ENCODE results near the gene SAFB2.

SAFB2 gene

DNA sequence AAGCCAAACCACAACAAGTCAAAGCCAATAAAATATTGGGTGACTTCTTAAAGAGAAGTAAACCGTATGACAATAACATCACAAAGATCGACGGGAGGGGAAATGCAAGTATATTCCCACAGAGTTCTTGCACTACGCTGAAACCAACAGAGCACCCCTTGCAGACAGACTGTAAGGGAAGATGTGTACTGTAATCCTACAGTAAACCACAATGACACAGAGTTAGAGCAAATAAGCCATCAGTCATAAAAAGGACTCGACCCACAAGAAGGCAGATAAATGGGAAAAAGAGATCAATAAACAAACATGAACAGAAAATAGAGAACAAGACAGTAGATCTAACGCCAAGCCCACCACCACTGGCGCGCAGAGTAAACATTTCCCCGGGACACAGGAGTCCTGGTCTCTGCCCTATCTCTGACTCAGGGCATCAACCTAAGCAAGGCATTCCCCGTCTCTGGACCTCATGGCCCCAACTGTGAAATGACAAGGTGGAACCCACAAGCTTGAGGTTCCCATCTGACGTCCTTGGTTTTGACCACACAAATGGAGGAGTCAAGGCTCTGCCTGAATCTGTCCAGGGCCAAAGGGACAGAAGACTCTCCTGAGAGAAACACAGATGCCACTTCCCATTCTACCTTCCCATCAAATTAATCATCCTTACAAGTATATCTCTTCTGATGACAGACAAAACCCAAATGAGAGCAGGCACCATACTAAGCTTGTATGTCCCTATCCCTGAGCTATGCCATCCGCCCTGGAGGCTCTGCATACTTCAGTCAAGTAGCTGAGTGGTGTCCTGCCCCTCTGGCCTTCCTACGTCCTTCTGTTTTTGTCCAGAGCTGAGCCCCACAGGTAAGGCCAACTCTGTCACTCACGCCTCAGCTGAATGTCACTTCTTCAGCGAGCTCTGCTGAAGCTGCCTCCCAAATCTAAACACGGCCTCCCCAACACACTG, 15.0 kb downstream of the SAFB2 start:
- no peak for DNase-seq

DNA sequence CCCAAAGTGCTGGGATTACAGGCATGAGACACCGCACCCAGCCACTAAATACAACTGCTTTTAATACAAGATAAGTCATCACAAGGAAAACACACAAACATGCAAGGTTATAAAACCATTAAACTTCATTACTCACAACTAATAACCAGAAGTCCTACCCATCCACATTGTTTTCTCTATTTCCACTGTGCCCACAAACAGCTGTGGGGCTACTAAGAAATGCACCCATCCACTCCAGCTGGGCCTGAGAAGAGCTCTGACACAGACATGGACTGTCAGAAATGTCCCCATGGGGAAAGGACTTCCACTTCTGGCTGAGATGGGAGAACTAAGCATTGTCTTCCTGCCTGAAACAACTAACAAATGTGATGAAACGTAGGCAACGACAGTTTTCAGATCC, 17.2 kb downstream of the SAFB2 start:
- DNase-seq: no peak

DNA sequence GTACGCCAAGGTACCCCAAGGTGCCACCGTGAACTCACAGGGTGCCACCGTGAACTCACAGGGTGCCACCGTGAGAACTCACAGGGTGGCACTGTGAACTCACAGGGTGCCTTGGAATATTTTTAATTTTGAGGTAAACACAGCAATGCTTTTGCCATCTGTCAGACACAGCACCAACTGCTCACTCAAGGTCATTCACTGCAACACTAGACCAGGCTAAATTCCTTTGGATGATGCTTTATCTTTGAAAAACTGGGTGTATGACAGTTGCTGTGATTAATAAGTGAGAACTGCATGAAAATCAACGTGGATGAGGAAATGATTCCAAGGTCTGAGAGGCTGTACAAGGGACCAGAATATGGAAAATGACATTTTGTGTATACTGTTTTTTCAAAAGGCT, 18.9 kb downstream of the SAFB2 start:
- DNase-seq: no peak

DNA sequence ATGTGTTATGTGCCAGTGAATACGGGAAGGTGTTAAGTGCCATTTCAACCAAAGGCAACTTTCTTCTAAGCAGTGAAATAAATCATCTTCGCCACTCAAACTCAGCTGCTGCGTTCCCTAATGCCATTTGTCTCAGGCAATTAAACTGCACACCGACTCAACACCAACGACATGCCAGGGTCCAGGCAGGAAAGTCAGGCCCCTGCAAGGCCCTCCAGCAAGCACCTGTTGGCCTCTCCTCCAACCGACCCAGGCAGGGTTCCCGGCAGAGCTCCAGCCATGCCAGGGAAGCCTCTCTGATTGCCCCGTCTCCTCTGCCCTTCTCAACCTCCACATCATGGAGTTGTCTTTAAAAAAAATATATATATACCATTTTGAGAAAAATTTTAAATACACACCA, 21.8 kb downstream of the SAFB2 start:
- no peak for DNase-seq

DNA sequence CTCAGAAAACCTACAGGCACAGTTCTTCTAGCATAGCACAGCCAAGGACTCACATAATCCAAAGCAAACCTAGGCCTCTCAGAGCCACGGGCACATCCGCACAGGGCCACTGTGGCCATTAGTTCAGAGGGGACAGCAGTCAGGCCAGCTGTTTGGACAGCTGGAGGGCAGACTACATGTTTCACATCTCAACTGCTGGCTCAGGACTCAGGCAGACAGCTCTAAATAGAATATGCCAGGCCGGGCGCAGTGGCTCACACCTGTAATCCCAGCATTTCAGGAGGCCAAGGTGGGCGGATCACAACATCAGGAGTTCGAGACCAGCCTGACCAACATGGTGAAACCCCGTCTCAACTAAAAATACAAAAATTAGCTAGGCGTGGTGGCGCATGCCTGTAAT, 26.8 kb downstream of the SAFB2 start:
- DNase-seq: no peak

DNA sequence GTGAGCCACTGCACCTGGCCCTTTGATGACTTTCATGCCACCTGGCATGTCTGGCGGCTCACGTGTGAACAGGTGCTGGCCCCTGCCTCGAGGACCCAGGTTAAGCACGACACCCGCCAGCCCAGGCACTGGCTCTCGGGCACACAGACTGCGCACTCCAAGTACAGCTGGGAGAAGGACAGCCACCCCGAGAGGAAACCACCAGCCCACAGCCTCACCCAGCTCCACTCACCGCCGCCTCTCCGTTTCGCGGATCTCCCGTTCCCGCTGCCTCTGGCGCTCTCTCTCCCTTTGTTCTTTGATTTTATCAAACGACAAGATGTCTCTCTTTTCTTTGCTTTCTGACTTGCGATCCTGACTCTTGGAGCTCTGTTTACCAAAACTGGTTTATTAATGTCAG, 27.4 kb downstream of the SAFB2 start:
- no peak for DNase-seq

DNA sequence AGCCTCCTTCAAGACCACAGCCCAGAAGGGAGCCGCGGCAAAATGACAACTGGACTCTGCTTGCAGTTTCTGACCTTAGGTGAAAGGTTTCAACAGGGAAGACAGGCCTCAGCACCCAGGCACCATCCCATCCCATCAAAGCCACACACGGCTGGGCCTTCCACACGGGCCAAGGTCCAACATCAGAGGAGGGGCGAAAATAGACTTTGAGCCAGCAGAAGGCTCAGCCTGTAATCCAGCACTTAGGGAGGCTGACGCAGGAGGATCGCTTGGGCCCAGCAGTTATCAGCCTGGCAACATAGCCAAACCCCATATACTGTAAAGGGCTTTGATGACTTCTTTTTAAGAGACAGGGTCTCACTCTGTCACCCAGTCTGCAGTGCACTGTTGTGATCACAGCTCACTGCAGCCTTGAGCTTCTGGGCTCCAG, 28.0 kb downstream of the SAFB2 start:
- DNase-seq: no peak

DNA sequence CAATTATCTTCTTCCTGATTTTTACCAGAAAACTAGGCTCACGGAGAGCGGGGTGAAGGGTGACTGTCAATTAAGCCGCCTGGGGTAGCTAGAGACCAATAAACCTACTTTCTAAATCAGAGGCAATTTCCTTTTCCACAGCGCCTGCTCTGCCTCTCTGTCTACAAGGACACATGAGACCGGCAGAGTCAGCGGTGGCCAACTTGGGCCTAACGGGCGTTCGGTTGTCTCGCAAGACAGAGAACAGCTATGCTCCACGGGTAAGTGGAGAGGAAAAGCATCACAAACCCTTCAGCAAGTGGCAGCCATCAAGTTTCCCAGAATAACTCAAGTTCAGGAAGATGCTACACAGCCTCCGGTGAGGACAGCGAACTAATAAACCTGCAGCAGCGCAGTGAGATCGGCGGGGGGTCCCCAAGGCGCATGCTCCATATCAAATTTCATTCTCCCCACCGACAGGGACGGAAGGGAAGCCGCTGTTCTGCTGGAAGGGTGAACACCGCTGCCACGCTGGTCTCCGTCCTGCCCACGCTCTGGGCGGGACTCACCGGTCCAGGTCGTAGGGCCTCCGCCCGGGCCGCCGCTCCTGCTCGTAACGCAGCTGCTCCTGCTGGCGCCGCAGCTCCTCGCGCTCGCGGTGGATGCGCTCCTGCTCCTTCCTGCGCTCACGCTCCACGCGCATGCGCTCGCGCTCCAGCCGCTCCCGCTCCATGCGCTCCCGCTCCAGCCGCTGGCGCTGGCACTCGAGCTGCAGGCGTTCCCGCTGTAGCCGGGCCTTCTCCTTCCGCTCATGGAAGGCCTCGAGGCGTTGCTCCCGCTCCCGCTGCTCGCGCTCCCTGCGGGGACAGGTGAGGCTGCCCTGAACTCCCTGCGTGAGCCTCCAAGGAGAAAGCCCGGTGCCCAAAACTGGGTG, 29.0 kb downstream of the SAFB2 start:
- DNase-seq: no peak

DNA sequence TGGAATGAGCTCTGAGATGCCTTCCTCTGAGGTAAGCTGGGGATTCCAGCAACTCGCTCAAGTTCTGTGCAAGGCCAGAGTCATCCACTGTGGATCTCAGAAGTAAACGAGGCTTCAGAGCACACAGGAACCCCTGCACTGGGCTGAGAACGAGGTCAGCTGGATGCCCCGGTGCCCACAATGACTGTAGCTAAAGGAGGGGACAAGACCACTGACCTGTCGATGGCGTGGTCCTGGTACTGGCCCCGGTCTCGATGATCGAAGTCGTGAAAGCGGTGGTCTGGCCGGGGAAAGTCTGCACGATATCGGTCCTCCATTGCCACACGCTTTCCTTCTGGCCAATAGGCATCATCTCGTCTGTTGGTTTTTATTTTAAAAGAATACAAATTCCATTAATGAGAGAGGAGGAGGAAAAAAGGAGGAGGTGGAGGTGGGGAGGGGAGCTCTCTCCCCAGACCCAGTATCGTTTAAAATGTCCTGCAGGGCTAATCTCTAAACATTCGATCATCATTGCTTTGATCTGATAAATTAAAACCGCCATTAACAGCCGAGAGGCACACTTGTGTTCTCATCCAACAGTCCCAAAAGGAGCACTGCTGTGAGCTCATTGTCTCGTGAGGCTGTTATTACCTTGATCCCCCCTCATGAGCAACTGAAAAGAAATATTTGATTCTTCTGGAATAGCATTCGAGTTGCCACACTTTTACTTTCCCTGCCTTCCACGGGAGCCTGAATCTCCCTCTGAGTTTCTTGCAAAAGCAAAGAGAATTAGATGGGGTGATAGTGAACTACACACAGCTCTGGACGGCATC, 29.8 kb downstream of the SAFB2 start:
- no peak for DNase-seq

DNA sequence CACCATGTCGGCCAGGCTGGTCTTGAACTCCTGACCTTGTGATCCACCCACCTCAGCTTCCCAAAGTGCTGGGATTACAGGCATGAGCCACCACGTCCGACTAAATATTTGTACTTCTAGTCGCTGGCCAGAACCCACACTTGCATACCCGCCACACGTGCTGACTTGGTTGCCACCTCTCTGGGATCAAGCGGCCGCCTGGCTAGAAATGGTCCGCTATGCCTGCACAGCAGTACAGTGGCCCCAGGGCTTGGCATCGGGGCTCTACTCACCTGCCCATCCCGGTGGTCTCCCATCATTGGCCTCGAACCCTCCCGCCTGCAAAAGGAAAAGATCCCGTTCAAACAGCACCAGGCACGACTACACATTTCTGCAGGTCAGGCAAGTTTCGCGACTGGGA, 31.1 kb downstream of the SAFB2 start:
- DNase-seq: no peak

DNA sequence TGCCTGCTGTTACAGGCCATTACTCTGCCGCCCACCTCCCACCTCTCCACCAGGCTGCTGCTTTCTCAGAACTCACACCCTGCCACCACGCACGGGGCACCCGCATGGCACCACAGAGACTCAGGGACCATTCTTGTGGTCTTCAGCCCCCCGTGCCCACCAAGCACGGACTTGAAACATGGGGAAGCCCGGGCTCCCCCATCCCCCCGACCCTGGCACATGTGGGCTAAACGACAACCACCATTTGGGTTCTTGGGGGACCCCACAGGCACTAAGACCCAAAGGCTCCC, 31.8 kb downstream of the SAFB2 start:
- no peak for DNase-seq

DNA sequence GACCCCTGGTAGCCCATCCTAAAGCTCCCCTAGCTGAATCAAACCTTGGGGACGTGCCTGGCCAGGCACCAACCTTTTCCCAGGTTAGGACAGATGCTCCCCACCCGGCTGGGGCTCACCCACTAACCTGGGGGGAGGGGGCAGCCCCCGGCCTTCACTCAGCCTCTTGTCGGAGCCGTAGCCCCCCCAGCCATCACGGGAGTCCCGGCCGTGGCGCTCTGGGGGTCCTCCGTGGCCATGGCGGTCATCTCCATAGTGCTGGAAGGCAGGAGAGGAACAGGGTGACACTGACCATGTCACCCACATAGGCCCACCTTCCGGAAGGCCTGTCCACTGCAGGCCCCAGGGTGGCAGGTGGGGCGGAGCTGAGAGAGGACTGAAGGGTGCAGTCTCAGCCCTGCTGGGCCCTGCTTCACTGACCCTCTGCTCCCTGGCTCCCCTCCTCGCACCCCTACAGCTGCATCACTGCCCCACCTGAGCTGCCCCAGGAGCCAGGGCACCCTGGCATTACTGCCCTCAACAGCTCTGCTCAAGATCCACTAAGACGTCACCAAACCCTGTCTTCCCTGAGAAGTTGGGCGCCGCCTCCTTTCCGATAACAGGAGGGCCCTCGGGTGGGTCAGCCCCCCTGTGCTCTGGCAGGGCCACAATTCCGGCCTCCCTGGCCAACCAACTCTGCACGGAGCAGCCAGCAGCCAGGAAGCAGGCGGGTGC, 32.3 kb downstream of the SAFB2 start:
- no peak for DNase-seq

DNA sequence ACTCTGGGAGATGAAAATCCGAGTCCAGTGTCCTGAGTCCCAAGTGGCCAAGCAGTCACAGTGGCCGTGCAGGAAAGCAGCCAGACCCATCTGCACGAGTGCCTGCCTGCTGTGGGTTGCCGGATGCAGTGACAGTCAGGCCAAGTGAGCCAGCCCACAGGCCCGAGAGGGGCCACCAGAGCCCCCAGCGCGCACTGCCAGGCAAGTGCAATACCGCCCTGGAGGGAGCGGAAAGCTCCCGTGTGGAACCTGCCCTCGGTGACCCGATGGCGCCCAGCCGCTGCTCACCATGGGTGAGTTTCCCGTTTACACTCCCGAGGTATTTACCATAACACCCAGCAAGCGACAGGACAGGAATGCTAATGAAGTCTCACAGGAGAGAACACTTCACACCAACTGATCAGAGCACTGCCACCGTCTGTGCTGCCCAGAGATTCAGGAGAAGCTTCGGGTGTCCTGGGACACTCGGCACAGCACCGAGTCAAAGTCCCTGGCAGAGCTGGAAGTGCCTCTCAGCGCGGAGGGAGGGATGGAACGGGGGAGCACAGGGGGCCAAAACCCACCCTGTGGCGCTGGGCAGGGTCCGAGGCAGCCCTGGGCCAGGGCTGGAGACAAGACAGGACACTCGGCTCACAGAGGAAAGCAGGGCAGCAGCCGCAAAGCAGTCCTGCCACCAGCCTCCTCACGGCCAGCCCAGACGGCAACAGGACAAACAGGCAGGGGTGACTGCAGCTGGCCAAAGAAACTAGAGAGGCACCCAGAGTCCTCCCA, 33.5 kb downstream of the SAFB2 start:
- DNase-seq: peak in 1 of 14 donors; percentile 28

DNA sequence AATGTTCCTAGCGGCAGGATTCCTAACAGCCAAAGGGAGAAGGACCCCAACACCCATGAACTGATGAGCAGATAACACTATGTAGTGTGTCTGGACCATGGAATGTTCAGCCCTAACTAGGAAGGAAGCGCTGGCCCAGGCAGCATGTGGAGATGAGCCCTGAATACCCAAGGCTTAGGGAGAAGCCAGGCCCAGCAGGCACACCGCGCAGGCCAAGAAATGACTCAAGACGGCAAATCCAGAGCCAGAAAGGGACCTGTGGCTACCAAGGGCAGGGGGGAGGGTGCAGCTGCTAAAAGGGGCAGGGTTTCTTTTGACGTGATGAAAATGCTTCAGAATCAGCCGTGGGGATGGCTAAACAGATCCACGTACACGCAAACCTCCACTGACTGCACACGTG, 34.1 kb downstream of the SAFB2 start:
- peak in 8 of 14 donors; percentile 8 to 58 (median 18) for DNase-seq

DNA sequence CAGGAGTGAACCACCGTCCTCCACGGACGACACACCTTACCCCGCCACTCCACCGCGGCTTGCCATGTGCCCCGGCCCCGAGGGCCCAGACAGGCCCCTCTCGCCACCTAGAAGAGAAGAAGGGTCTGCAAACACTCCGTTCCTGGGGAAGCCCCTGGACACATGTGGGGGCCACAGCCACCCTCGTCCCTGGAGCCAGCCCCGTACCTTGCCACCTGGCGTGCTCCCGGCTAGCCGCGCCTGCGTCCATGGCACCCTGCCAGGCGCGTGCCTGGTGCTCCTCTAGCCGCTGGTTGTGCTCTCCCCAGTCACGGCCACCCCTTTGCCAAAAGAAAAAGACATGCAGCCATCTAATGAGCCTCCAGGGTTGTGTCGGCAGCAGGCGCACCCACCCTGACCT, 34.9 kb downstream of the SAFB2 start:
- no peak for DNase-seq

DNA sequence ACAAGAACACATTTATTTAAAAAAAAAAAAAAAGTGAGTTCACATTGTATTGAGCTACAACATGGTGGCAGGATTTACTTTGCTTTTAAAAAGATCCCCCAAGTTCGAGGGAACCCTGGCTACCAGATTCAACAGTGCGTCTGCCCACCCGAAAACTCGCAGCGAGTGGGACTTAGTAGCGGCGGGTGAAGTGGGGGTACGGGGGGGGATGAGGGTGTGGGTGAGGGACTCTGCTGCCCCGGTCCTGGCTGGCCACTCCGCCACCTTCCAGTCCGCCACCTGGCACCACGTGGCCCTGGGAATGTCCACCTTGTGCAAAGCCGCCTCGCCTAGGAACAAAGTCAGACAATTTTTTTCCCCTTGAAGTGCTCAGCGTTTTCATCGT, 35.5 kb downstream of the SAFB2 start:
- DNase-seq: no peak

DNA sequence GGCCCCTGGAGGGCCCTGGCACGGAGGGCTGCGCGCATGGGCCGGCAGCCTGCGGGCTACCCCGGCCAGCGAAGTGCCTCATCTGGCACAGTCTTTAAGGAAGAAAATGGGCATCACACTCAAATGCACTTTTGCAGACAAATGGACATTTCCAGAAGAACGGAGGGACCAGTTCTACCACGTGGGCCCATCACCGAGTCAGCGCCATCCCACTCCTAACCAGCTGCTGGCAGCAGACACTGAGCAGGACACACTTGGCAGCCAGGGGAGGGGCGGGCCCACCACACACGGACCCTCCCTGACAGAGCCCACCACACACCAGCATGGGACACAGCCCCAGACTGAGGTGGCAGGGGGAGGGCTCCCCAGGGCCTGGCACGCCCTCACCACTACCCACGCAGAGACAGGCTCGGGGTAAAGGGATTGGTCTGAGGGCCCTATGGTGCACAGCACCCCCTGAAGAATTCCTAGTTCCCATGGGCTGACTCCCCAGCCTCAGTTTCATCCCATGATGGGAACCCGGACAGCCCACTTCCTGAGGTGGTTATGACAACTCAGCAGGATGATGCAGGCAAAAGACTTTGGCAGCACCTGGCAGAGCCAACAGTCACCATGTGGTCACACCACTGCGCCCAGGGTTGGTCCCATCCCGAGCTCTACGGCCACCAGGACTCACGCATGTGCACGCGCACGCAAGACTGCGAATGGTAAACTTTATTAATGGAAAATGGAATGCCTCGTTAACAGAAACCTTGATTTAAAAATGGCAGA, 36.1 kb downstream of the SAFB2 start:
- DNase-seq: peak in 5 of 14 donors; percentile 46 to 75 (median 56)

DNA sequence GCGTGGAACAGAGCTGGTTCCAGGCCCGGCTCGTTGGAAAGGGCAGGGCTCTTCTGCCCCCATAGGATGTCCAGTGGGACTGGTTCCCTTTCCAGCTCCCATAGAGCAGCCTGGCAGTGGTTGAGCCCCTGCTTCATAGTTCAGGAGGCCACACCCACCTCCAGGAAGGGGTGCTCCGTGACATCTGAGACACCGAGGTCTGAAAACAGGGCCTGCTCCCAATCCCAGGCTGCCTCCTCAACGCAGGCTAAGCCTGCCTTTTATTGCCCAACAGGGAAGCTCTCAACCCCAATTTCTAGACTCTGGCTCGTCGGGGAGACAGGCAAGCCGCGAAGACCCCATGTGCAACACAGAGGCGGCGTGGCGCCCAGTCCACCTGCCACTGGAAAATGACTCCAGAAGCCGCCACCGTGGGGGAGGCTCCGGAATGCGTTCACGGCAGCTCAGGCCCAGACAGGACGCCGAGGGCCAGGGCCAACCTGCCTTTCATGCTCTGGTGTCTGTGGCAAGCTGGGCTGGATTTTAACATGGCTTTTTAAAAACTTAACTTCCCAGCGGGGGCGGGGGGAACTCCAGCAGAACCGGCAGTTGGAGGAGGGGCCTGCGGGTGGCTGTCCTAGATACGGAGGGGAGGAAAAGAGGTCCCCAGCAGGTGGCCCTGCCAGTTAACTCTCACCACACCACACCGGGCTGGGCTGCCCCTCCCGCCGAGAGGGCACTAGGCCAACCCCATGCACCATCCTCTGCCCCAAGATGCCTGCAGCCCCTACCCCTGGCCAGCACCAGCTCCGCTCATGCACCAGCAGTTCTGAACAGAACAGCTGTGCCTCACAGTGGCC, 36.9 kb downstream of the SAFB2 start:
- DNase-seq: peak in 12 of 14 donors; percentile 30 to 75 (median 46)

DNA sequence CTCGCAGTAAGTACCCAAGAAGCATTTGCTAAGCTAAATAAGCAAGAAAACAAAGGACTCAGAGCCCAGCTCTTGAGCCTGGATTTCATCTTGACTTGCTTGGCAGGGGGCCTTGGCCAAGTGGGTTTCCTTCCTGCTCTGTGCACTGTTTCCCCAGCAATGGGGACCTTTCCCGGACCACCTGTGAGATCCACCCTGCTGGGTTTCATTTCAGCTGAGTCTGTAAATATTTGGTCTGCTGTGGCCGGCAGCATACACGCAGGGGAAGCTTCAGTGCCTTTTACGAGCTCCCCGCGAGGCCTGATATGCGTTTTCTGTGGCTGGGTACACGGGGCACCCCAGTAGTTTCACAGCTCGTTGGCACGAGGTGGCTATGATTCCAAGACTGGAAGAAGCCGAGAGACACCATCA, 42.4 kb downstream of the SAFB2 start:
- DNase-seq: no peak

All from C1 segment of cervical spinal cord (tissue), 14 donors.